Measurements from ENCODE around the gene TMEM214.

TMEM214 gene

GRCh38 chr2:27010139-27010538 is 22.6 kb upstream of the TMEM214 start:
- DNase-seq, result no peak

GRCh38 chr2:27013738-27014137 is 19.0 kb upstream of the TMEM214 start:
- no peak for DNase-seq

- DNase-seq, result no peak
Measured at GRCh38 chr2:27014771-27015433, 17.9 kb upstream of the TMEM214 start.

GRCh38 chr2:27016801-27017325 is 15.9 kb upstream of the TMEM214 start:
- DNase-seq, result peak; percentile 57

- no peak for DNase-seq
Measured at GRCh38 chr2:27018142-27018541, 14.6 kb upstream of the TMEM214 start.

GRCh38 chr2:27019459-27019858 is 13.3 kb upstream of the TMEM214 start:
- no peak for DNase-seq

- no peak for DNase-seq
Measured at GRCh38 chr2:27019931-27020855, 12.6 kb upstream of the TMEM214 start.

- DNase-seq, result no peak
Measured at GRCh38 chr2:27021253-27022049, 11.3 kb upstream of the TMEM214 start.

- no peak for DNase-seq
Measured at GRCh38 chr2:27023740-27024139, 9.0 kb upstream of the TMEM214 start.

- DNase-seq, result no peak
Measured at GRCh38 chr2:27024188-27024587, 8.6 kb upstream of the TMEM214 start.

GRCh38 chr2:27024812-27025211 is 8.0 kb upstream of the TMEM214 start:
- DNase-seq, result no peak

GRCh38 chr2:27025281-27025800 is 7.4 kb upstream of the TMEM214 start:
- DNase-seq, result no peak

GRCh38 chr2:27025861-27026851 is 6.6 kb upstream of the TMEM214 start:
- no peak for DNase-seq

GRCh38 chr2:27027211-27027651 is 5.5 kb upstream of the TMEM214 start:
- DNase-seq, result no peak

- DNase-seq, result no peak
Measured at GRCh38 chr2:27029051-27029450, 3.7 kb upstream of the TMEM214 start.

GRCh38 chr2:27033253-27033852 is 588 bp downstream of the TMEM214 start:
- DNase-seq, result no peak

- DNase-seq, result no peak
Measured at GRCh38 chr2:27038012-27038411, 5.2 kb downstream of the TMEM214 start.

GRCh38 chr2:27038631-27039339 is 6.0 kb downstream of the TMEM214 start:
- DNase-seq, result no peak

GRCh38 chr2:27039426-27039825 is 6.7 kb downstream of the TMEM214 start:
- DNase-seq, result no peak

GRCh38 chr2:27039871-27040270 is 7.1 kb downstream of the TMEM214 start:
- no peak for DNase-seq

All from NCI-H1694 treated with DMSO at 0.1 percent for 48 hours (cell line).